Cardiac atrium fibroblast (primary cell): ENCODE measurements around the gene MIB2. TPM values are rescaled to one million over a fixed set of nuclear protein-coding genes. Genes with fewer than 3 reads are reported as not detected.

Experiments used
- total RNA-seq: library from RNA; depleted of rRNA; stranded (reverse); fragments of >200 nt; gene quantifications from 2 replicates; pipeline ENCODE4 v1.2.3, GENCODE V29; 2015

The MIB2 gene
- total RNA-seq, result 51.0 and 54.3 TPM in 2 replicates

GRCh38 chr1:1615256-1616044, at the start of gene MIB2:
TSS of gene MIB2 (plus strand) at chr1:1615500. CDS start at chr1:1623453, 7,953 bp downstream.

GRCh38 chr1:1574721-1575537, 40.4 kb upstream of the MIB2 start, which contains the start of gene SSU72:
TSS of gene SSU72 (minus strand) at chr1:1574863. CDS start at chr1:1574557, 306 bp downstream.

GRCh38 chr1:1599935-1600860, 15.1 kb upstream of the MIB2 start, which contains the start of gene FNDC10:
TSS of gene FNDC10 (minus strand) at chr1:1600135. CDS start at chr1:1600015, 120 bp downstream.

GRCh38 chr1:1631782-1632420, 16.6 kb downstream of the MIB2 start, which contains the start of gene MMP23B:
TSS of gene MMP23B (plus strand) at chr1:1632173. CDS start at chr1:1632219, 46 bp downstream.

GRCh38 chr1:1658583-1659549, 43.6 kb downstream of the MIB2 start, which contains the start of gene CDK11B:
TSS of gene CDK11B (minus strand) at chr1:1659004. CDS start at chr1:1657485, 1,519 bp downstream.

Other genes starting within 250 kb of the MIB2 start
- gene AURKAIP1, start 240.3 kb upstream of the MIB2 start, total RNA-seq, result 117 and 148 TPM in 2 replicates
- 79.7 and 127 TPM in 2 replicates for gene CCNL2, start 216.2 kb upstream of the MIB2 start, total RNA-seq
- gene MRPL20, start 208.2 kb upstream of the MIB2 start, total RNA-seq, result 76.9 and 98.2 TPM in 2 replicates
- gene ANKRD65, start 194.2 kb upstream of the MIB2 start, total RNA-seq, result 2.2 TPM in 1 of 2 replicates, not detected in the other
- gene VWA1, start 179.8 kb upstream of the MIB2 start, total RNA-seq, result 17.7 and 32.0 TPM in 2 replicates
- not detected in 2 replicates for gene ATAD3C, start 165.8 kb upstream of the MIB2 start, total RNA-seq
- gene ATAD3B, start 143.7 kb upstream of the MIB2 start, total RNA-seq, result 15.7 and 19.9 TPM in 2 replicates
- 34.5 and 35.4 TPM in 2 replicates for gene ATAD3A, start 103.3 kb upstream of the MIB2 start, total RNA-seq
- 7.0 TPM in 2 replicates for gene TMEM240, start 74.9 kb upstream of the MIB2 start, total RNA-seq
- 85.7 and 101 TPM in 2 replicates for gene SSU72, start 40.6 kb upstream of the MIB2 start, total RNA-seq
- 10.8 and 14.9 TPM in 2 replicates for gene FNDC10, start 15.4 kb upstream of the MIB2 start, total RNA-seq
- 15.7 and 30.8 TPM in 2 replicates for gene MMP23B, start 16.7 kb downstream of the MIB2 start, total RNA-seq
- gene CDK11B, start 43.5 kb downstream of the MIB2 start, total RNA-seq, result 5.2 and 7.3 TPM in 2 replicates
- 20.6 and 23.0 TPM in 2 replicates for gene SLC35E2B, start 77.3 kb downstream of the MIB2 start, total RNA-seq
- 3.7 and 8.3 TPM in 2 replicates for gene CDK11A, start 108.9 kb downstream of the MIB2 start, total RNA-seq
- 51.4 and 56.5 TPM in 2 replicates for gene NADK, start 163.0 kb downstream of the MIB2 start, total RNA-seq